ENCODE measurements around the gene PI4K2A.

DNA sequence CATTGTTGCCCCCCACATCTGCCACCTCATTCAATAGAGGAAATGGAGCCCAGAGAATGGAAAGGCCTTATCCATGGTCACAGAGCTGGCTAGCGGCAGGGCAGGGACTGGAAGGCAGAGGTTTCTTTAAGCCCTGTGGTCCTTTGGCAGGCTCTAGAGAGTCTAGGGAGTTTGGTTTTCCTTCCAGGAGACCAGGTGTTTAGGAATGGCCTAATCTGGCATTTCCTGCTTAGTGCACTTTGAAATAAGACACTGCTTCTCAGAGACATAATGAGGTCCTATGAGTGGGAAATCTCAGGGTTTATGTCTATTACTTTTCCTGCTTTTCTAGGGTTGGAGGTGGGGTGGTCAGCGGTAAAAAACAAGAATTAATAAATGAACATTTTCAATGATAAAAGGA, 79.1 kb downstream of the PI4K2A start:
- TF ChIP-seq, protein P1, sequence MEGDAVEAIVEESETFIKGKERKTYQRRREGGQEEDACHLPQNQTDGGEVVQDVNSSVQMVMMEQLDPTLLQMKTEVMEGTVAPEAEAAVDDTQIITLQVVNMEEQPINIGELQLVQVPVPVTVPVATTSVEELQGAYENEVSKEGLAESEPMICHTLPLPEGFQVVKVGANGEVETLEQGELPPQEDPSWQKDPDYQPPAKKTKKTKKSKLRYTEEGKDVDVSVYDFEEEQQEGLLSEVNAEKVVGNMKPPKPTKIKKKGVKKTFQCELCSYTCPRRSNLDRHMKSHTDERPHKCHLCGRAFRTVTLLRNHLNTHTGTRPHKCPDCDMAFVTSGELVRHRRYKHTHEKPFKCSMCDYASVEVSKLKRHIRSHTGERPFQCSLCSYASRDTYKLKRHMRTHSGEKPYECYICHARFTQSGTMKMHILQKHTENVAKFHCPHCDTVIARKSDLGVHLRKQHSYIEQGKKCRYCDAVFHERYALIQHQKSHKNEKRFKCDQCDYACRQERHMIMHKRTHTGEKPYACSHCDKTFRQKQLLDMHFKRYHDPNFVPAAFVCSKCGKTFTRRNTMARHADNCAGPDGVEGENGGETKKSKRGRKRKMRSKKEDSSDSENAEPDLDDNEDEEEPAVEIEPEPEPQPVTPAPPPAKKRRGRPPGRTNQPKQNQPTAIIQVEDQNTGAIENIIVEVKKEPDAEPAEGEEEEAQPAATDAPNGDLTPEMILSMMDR (IDR thresholded peaks at IDR 0.05; ENCODE audit: low read length): no peak
- no peak for TF ChIP-seq EZH2 (IDR thresholded peaks at IDR 0.05; ENCODE audit: borderline replicate concordance, low read length)
